Lower lobe of right lung (tissue), 2 donors: Measurements from ENCODE around the gene LINC00632. TPM values are rescaled to one million over a fixed set of nuclear protein-coding genes. Genes with fewer than 3 reads are reported as not detected.

Source experiments
- ATAC-seq, 2 donors: fragments of 200-7000 bp; cut with Tn5 transposase; one replicate each; pipeline ENCODE4 v1.9.1; 2020 to 2022; ENCODE audit warnings: mild to moderate bottlenecking in 2 of 2, moderate library complexity in 2 of 2
- DNase-seq: peaks from one replicate; pipeline ENCODE4 v3.0.0-alpha.2; 2020
- H3K27ac ChIP-seq: fragments of 200-600 bp; one replicate; pipeline ENCODE4 v1.8.0; 2022
- H3K27me3 ChIP-seq: fragments of 200-600 bp; one replicate; pipeline ENCODE4 v1.8.0; 2022; ENCODE audit warnings: low read depth
- H3K36me3 ChIP-seq: fragments of 200-600 bp; one replicate; pipeline ENCODE4 v1.8.0; 2022; ENCODE audit warnings: mild to moderate bottlenecking
- H3K4me1 ChIP-seq: fragments of 200-600 bp; one replicate; pipeline ENCODE4 v1.8.0; 2022
- H3K4me3 ChIP-seq: fragments of 200-600 bp; one replicate; pipeline ENCODE4 v1.8.0; 2022; ENCODE audit warnings: mild to moderate bottlenecking
- H3K9me3 ChIP-seq: fragments of 200-600 bp; one replicate; pipeline ENCODE4 v1.8.0; 2022
- intact Hi-C: fragments of 100-400 bp; cut with DNase I; formaldehyde crosslinking; loops from one replicate; pipeline ENCODE4 v1.11.0; 2022
- total RNA-seq: library from RNA; stranded (reverse); fragmentation: NEBNext Ultra II Directional; extraction: Animal tissue kit (Norgen Biotek cat#: 25700); gene quantifications from one replicate; pipeline ENCODE4 v1.2.1, GENCODE V29; 2021
- TF ChIP-seq, protein P1 (sequence below): fragments of 200-600 bp; IDR thresholded peaks from one replicate; pipeline ENCODE4 v1.8.0; 2022; ENCODE audit warnings: antibody characterized with exemption, mild to moderate bottlenecking
- donor health status: DM: no; HTN: yes; CAD: no; lungs with severe emphysema.

Gene LINC00632
- total RNA-seq, 1 donor from 2014 or later: 173 TPM

DNA sequence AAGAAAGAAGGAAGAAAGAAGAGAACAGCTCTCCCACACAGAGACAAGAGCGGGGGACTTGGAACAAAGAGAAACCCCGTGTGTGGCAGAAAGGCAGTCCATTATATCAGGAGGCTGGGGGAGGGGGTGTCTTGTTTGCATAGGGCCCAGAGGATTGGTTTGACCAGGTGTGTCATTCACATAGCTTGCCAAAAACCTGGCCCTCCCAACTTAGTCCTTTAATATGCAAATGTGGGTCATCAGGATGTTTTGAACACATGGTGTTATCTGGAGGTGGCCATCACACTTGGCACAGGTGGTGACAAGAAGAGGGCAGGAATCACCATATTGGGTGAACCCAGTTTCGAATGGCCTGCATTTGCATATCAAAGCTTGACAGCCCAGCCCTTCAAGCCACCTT is 111.7 kb downstream of the LINC00632 start:
- no peaks in the 10 kb centered on the region for H3K4me1 ChIP-seq
- no peaks in the 10 kb centered on the region for H3K27me3 ChIP-seq
- TF ChIP-seq, protein P1, sequence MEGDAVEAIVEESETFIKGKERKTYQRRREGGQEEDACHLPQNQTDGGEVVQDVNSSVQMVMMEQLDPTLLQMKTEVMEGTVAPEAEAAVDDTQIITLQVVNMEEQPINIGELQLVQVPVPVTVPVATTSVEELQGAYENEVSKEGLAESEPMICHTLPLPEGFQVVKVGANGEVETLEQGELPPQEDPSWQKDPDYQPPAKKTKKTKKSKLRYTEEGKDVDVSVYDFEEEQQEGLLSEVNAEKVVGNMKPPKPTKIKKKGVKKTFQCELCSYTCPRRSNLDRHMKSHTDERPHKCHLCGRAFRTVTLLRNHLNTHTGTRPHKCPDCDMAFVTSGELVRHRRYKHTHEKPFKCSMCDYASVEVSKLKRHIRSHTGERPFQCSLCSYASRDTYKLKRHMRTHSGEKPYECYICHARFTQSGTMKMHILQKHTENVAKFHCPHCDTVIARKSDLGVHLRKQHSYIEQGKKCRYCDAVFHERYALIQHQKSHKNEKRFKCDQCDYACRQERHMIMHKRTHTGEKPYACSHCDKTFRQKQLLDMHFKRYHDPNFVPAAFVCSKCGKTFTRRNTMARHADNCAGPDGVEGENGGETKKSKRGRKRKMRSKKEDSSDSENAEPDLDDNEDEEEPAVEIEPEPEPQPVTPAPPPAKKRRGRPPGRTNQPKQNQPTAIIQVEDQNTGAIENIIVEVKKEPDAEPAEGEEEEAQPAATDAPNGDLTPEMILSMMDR: no peak
- no peak overlapping the region for H3K27ac ChIP-seq
- ATAC-seq (no peak), DNase-seq (no peak)
- intact Hi-C loops: no loop called here
- no peak overlapping the region for H3K4me3 ChIP-seq
- H3K36me3 ChIP-seq: no peaks in the 10 kb centered on the region
- H3K9me3 ChIP-seq: no peaks in the 10 kb centered on the region

DNA sequence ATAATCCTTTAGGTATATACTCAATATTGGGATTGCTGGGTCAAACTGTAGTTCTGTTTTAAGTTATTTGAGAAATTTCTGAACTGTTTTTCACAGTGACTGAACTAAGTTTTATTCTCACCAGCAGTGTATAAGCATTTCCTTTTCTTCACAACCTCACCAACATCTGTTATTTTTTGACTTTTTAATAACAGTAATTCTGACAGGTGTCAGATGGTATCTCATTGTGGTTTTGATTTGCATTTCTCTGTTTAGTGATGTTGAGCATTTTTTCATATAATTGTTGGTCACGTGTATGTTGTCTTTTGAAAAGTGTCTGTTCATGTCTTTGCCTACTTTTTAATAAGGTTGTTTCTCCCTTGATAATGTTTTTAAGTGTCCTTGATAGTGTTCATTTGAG is 112.6 kb downstream of the LINC00632 start:
- DNase-seq (no peak), ATAC-seq (no peak)
- Histone ChIP-seq H3K9me3 (no peaks in the 10 kb centered on the region), H3K4me1 (no peaks in the 10 kb centered on the region), H3K4me3 (no peak overlapping the region), H3K36me3 (no peaks in the 10 kb centered on the region), H3K27me3 (no peaks in the 10 kb centered on the region), H3K27ac (no peak overlapping the region)
- TF ChIP-seq, protein P1: no peak
- intact Hi-C loops: no loop called here

DNA sequence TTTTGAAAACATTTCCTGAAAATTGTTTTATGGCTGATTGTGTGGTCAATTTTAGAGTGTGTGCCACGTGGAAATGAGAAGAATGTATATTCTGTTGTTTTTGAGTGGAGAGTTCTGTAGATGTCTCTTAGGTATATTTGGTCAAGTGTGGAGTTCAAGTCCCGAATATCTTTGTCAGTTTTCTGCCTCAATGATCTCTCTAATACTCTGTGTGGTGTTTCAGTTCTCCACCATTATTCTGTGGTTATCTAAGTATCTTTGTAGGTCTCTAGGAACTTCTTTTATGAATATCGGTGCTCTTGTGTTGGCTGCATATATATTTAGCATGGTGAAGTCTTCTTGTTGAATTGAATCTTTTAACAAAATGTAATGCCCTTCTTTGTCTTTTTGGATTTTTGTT is 113.3 kb downstream of the LINC00632 start:
- Histone ChIP-seq H3K4me1 (no peaks in the 10 kb centered on the region), H3K9me3 (no peaks in the 10 kb centered on the region), H3K36me3 (no peaks in the 10 kb centered on the region), H3K27me3 (no peaks in the 10 kb centered on the region), H3K4me3 (no peak overlapping the region), H3K27ac (no peak overlapping the region)
- intact Hi-C loops: no loop called here
- TF ChIP-seq, protein P1: no peak
- DNase-seq: no peak
- ATAC-seq: no peak

DNA sequence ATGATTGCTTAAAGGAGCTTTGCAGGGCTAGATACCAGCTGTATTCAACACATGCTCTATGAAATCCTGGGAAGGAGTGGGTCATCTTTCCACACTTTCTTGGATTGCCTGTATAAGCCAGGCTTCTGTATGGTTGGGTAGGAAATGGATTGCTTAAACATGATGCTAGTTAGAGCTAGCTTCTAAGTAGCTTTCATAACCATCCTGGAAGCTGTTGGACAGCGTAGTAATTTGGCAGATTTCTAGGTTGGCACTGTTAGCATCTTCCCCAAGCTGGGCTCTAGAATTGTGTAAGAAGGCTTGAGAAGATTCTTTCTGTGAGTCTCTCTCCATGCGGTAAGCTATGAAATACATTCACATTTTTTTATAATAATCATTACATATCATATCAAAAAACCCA is 127.3 kb downstream of the LINC00632 start:
- Histone ChIP-seq H3K27me3 (no peaks in the 10 kb centered on the region), H3K4me3 (no peak overlapping the region), H3K36me3 (no peaks in the 10 kb centered on the region), H3K9me3 (no peaks in the 10 kb centered on the region), H3K27ac (no peak overlapping the region), H3K4me1 (no peaks in the 10 kb centered on the region)
- intact Hi-C loops: no loop called here
- DNase-seq (no peak), ATAC-seq (no peak)
- TF ChIP-seq, protein P1: no peak

Other genes with a start within 250 kb of the LINC00632 start
- gene SOX3, start 204.7 kb upstream of the LINC00632 start, total RNA-seq: not detected